C4-2B (cell line): ENCODE results near the gene GPBP1L1.

Experiments
- H3K27ac ChIP-seq: fragments of 450-650 bp; 2 replicates; pipeline ENCODE4 v1.5.1; 2017
- ZFX ChIP-seq: fragments of 450-650 bp; IDR thresholded peaks from 2 replicates; pipeline ENCODE4 v1.6.1; 2017
- TF ChIP-seq, protein P1 (sequence below): fragments of 450-650 bp; conservative IDR thresholded peaks from 2 replicates; pipeline ENCODE4 v1.5.1; 2017; ENCODE audit warnings: mild to moderate bottlenecking

The GPBP1L1 gene

DNA sequence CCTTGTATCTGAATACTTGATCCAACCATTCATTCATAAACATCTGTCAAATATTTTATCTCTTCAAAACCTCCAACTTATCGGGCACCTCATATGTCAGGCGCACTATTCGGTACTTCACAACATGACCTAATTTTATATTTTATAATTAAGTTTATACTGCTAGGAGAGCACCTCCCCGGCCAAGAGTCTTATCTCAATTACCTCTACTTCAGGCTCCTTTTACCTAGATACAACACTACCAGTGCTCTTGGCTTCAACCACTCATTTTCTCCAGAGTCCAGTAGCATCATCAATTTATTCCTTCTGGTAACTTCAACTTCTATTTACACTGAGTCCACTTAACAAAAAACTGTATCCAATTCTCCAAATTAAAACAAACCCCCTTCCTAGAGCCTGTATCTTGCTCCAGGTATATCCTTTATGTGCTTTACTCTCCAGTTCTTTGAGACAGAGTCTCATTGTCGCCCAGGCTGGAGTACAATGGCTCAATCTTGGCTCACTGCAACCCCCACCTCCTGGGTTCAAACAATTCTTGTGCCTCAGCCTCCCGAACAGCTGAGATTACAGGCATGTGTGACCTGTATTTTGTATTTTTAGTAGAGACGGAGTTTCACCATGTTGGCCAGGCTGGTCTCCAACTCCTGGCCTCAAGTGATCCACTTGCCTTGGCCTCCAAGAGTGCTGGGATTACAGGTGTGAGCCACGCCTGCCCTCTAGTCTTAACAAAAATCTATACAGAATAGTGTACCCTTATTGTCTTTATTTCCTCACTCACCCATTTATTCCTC lies 18.8 kb downstream of the GPBP1L1 start:
- no peak for TF ChIP-seq ZFX
- TF ChIP-seq, protein P1, sequence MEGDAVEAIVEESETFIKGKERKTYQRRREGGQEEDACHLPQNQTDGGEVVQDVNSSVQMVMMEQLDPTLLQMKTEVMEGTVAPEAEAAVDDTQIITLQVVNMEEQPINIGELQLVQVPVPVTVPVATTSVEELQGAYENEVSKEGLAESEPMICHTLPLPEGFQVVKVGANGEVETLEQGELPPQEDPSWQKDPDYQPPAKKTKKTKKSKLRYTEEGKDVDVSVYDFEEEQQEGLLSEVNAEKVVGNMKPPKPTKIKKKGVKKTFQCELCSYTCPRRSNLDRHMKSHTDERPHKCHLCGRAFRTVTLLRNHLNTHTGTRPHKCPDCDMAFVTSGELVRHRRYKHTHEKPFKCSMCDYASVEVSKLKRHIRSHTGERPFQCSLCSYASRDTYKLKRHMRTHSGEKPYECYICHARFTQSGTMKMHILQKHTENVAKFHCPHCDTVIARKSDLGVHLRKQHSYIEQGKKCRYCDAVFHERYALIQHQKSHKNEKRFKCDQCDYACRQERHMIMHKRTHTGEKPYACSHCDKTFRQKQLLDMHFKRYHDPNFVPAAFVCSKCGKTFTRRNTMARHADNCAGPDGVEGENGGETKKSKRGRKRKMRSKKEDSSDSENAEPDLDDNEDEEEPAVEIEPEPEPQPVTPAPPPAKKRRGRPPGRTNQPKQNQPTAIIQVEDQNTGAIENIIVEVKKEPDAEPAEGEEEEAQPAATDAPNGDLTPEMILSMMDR = no peak
- H3K27ac ChIP-seq = no peak overlapping the region

DNA sequence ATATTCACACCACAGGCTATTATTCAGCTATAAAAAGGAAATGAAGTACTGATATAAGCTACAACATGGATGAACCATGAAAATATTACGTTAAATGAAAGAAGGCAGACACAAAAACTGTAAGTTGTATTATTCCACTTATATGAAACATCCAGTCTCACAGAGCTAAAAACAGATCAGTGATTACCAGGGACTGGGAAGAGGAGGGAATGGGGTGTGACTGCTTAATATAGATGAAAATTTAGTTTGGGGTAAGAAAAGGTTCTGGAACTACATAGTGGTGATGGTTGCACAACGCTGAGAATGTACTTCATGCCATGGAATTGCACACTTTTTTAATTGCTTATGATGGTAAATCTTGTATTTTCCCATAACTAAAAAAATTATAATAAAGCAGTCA lies 19.5 kb downstream of the GPBP1L1 start:
- no peak for TF ChIP-seq ZFX
- H3K27ac ChIP-seq = no peak overlapping the region

DNA sequence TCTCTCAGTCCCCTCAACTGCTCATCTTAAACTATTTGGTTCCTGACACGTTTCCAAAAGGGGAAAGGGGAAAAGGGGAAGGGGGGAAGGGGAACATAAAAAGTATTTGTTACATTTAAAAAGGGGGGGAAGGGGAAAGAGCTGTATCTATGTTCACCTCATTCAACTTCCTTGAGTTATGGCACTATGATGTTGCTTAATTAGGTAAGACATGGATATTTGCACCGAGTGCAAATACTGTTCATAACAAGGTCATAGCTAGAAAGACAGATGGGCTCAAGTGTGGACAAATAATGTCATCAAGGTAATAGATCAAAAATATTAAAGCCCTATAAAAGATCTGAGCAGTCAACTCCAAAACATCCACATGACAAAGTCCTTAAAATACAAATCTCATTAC lies 26.0 kb downstream of the GPBP1L1 start:
- no peak overlapping the region for H3K27ac ChIP-seq
- no peak for TF ChIP-seq ZFX
- TF ChIP-seq, protein P1 = no peak

DNA sequence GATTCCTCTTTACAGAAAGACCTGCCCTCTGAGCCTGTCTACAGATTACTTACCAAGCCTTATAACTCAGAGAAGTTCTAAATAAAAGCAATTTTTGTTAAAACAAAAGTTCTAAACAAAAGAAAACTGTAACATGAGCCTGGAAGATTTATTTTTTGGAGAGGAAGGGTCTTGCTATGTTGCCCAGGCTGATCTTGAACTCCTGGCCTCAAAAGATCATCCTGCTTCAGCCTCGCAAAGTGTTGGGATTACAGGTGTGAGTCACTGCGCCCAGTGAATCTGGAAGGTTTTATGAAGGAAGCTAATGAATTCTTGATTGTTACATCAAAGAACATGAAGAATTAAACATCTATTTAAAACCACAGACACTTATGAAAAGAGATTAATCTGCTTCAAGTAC lies 27.1 kb downstream of the GPBP1L1 start:
- TF ChIP-seq, protein P1 = no peak
- TF ChIP-seq ZFX = no peak
- H3K27ac ChIP-seq = no peak overlapping the region

DNA sequence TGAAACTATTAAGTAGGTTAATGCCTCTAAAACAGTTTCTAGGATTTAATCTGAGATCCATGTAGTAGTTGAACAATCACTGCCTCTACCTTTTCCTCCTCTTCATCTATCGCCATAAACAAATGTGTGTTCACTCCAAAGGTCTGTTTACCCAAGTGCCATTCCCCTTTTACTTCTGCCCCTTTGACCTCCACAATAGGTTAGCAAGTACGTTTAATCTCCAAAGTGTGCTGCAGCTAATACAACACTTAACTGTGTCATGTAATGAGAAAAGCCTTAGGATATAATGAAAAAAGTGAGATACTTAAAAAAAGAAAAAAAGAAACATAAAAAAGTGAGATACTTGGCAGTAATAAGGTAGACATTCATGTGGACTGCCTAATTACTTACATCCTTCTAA lies 28.2 kb downstream of the GPBP1L1 start:
- TF ChIP-seq ZFX = no peak
- TF ChIP-seq, protein P1 = no peak
- H3K27ac ChIP-seq = no peak overlapping the region

DNA sequence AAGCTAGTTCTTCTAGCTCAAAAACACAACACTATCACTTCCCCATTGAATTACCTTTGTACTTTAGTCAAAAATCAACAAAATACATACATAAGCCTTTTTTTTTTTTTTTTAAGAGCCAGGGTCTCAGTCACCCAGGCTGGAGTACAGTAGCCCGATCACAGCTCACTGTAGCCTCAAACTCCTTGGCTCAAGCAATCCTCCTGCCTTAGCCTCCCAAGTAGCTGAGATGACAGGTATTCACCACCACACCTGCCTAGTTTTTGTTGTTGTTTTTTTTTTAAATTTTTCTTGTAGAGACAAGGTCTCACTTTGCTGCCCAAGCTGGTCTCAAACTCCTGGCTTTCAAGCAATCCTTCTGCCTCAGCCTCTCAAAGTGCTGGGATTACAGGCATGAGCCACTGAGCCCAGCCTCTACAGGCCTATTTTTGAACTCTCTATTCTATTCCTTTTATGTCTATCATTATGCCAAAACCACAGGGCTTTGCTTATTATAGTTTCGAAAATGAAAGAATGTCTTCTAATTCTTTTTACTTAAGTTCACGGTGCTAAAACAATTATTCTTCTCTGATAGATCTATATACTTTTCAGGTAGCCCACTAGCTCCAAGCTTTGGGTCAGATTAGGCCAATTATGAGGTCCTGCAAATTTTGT lies 29.6 kb downstream of the GPBP1L1 start:
- H3K27ac ChIP-seq = no peak overlapping the region
- TF ChIP-seq, protein P1 = no peak
- TF ChIP-seq ZFX = no peak

DNA sequence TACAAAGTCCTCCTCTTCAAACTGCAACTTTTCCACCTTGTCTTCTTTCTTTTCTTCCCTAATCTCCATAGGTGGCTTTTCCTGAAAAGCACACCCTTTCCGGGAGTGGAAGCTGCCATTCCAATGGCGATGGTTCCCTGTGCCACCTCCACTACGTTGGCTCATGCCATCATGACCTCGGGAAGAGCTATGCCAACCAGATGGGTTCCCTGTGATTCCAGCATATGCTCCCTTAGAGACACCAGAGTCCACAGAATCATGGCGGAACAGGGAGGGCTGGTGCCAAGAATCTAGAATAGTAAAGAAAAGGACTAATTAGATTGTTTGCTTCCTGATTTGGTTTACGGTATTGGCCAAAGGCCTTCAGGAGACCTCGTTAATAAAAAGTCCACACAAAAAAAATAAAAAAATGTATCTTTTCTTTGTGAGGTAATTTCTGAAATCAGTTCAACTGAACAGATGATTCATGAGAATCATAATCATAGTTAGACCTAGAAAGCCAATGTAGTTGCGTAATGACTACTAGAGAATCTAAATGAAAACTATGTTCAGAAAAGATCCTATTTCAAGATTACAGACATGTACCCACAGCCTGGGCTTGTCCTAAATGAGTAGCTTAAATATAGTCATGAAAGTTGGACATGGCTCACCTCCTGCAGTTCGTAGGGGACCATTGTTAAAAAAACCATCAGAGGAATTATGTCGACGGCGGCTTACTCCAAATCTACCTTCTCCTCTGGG lies 31.6 kb downstream of the GPBP1L1 start:
- TF ChIP-seq, protein P1 = no peak
- TF ChIP-seq ZFX = no peak
- H3K27ac ChIP-seq = no peak overlapping the region
